Transverse colon (tissue), 4 donors: ENCODE measurements around the gene CLCA2.

Experiments
- POLR2A ChIP-seq: fragments of 450-650 bp; IDR thresholded peaks from one replicate; pipeline ENCODE4 v1.6.1; 2016; ENCODE audit warnings: antibody characterized with exemption, mild to moderate bottlenecking, moderate library complexity
- POLR2AphosphoS5 ChIP-seq, 3 donors: sonication (generic); formaldehyde crosslinking; IDR thresholded peaks; one replicate each; pipeline ENCODE4 v1.6.1; 2016; ENCODE audit warnings: antibody characterized with exemption in 3 of 3
- TF ChIP-seq, protein P1 (sequence below), 5 experiments: fragments of 200-600 bp in 3 of 5; fragments of 450-650 bp in 2 of 5; sonication (generic) in 3 of 5; IDR thresholded peaks; 1 replicate in 2 of 5; 2 replicates in 3 of 5; pipeline ENCODE4 v1.5.1; 2016 to 2017; ENCODE audit warnings: antibody characterized with exemption in 5 of 5, inconsistent platforms in 3 of 5, mild to moderate bottlenecking in 2 of 5, moderate library complexity in 1 of 5

DNA sequence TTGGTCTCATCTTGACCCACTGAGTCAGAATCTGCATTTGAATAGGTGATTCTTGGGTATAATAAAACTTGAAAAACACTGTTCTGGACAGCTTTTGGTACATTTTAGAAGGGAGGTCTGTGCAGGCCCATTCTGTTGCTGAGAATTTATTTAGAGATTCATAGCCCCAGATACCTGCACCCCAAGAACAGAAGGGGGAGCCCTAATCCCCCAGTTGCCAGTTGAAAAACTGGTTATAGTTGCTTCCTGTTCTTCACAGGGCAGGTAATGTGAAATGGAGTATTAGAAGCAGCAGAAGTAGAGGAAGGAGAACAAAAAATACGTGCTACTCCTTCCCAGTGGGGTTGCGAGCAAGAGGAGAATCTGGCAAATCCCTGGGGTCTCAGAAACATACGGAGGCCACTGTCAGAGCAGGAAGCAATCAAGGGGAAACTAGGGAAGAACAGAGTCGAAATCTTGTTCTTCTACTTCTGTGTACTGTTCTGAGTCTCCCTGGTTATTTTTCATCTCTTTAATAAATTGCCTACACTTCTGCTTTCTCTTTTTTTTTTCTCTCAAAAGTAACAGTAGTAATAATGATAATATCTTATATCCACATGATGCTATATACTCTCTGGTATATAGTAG is 4.6 kb upstream of the CLCA2 start:
- TF ChIP-seq POLR2A = no peak
- TF ChIP-seq, protein P1, sequence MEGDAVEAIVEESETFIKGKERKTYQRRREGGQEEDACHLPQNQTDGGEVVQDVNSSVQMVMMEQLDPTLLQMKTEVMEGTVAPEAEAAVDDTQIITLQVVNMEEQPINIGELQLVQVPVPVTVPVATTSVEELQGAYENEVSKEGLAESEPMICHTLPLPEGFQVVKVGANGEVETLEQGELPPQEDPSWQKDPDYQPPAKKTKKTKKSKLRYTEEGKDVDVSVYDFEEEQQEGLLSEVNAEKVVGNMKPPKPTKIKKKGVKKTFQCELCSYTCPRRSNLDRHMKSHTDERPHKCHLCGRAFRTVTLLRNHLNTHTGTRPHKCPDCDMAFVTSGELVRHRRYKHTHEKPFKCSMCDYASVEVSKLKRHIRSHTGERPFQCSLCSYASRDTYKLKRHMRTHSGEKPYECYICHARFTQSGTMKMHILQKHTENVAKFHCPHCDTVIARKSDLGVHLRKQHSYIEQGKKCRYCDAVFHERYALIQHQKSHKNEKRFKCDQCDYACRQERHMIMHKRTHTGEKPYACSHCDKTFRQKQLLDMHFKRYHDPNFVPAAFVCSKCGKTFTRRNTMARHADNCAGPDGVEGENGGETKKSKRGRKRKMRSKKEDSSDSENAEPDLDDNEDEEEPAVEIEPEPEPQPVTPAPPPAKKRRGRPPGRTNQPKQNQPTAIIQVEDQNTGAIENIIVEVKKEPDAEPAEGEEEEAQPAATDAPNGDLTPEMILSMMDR (IDR thresholded peaks at IDR 0.05) = peak; percentile 29 to 54 (median 47)
- TF ChIP-seq POLR2AphosphoS5 (IDR thresholded peaks at IDR 0.05) = no peak
